OCI-LY1 (cell line): ENCODE measurements around the gene IQSEC1.

Experiments
- EZH2 ChIP-seq: fragments of 200-600 bp; sonication (generic), shearing (Covaris generic); IDR thresholded peaks from 2 replicates; pipeline ENCODE4 v1.8.0; 2017; ENCODE audit warnings: borderline replicate concordance, mixed run types, mild to moderate bottlenecking, antibody characterized with exemption, low read length, moderate library complexity, mixed read lengths
- TF ChIP-seq, protein P1 (sequence below): fragments of 200-600 bp; sonication (generic), shearing (Covaris generic); IDR thresholded peaks from 2 replicates; pipeline ENCODE4 v1.5.1; 2017; ENCODE audit warnings: mild to moderate bottlenecking, antibody characterized with exemption, low read length, moderate library complexity, mixed read lengths

DNA sequence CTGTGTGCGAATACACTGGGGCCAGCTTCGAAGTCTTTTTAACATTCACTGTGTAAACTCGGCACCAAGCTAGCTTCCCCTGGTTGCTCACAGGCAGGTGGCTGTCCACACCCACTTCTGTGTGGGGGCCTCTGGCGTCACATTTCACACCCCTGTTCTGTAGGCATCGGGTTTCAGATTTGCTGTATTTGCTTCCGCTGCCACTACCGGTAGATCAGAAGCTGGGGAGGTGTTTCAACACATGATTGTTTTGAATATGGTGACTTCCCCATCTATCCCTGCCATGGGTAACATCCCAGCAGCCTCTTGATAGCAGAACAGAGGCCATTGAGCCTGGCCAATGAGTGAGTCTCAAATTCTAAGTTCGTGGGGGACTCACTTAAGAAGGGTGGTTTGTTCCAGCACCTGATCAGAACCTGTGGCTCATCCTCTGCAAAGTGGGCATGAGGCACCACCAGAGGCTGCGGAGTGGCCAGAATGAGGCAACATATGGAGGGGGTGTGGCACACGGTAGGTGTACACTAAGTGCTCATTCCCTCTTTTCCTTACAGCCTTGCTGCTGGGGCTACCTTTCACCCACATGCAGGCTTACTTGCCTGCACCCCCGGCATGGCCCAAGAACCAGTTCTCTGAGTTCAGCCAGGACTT lies 61.5 kb downstream of the IQSEC1 start:
- TF ChIP-seq, protein P1, sequence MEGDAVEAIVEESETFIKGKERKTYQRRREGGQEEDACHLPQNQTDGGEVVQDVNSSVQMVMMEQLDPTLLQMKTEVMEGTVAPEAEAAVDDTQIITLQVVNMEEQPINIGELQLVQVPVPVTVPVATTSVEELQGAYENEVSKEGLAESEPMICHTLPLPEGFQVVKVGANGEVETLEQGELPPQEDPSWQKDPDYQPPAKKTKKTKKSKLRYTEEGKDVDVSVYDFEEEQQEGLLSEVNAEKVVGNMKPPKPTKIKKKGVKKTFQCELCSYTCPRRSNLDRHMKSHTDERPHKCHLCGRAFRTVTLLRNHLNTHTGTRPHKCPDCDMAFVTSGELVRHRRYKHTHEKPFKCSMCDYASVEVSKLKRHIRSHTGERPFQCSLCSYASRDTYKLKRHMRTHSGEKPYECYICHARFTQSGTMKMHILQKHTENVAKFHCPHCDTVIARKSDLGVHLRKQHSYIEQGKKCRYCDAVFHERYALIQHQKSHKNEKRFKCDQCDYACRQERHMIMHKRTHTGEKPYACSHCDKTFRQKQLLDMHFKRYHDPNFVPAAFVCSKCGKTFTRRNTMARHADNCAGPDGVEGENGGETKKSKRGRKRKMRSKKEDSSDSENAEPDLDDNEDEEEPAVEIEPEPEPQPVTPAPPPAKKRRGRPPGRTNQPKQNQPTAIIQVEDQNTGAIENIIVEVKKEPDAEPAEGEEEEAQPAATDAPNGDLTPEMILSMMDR: no peak
- no peak for TF ChIP-seq EZH2
